GM23338 (cell line): ENCODE data around the gene FBXW12. TPM values are rescaled to one million over a fixed set of nuclear protein-coding genes. Genes with fewer than 3 reads are reported as not detected.
"Not testable (repeated sequence)": the region's sequence is repeated elsewhere in the genome, so short reads cannot be mapped to it uniquely, and the experiment has no call there.

ENCODE experiments used
- ATAC-seq: fragments of 200-7000 bp; cut with Tn5 transposase; 3 replicates; pipeline ENCODE4 v1.9.1; 2020
- DNase-seq: peaks from one replicate; pipeline ENCODE4 v3.0.0-alpha.2; 2015; ENCODE audit warnings: low spot score
- H2AFZ ChIP-seq: fragments of 200-600 bp; sonication (generic); 2 replicates; pipeline ENCODE4 v1.8.0; 2016; ENCODE audit warnings: antibody characterized with exemption, mild to moderate bottlenecking, moderate library complexity
- H3F3A ChIP-seq: fragments of 200-600 bp; sonication (generic); replicated peaks from 2 replicates; pipeline ENCODE4 v1.8.0; 2017; ENCODE audit warnings: antibody characterized with exemption, mixed run types, low read depth
- H3K27ac ChIP-seq: fragments of 200-600 bp; sonication (generic); 2 replicates; pipeline ENCODE4 v1.6.1; 2016; ENCODE audit warnings: low read depth
- H3K27me3 ChIP-seq: fragments of 200-600 bp; sonication (generic); 2 replicates; pipeline ENCODE4 v1.8.0; 2016; ENCODE audit warnings: mild to moderate bottlenecking, mixed run types, moderate library complexity; ENCODE audit not compliant: insufficient read depth
- H3K36me3 ChIP-seq: fragments of 200-600 bp; sonication (generic); 2 replicates; pipeline ENCODE4 v1.8.0; 2016; ENCODE audit warnings: mild to moderate bottlenecking; ENCODE audit not compliant: insufficient read depth
- H3K4me1 ChIP-seq: fragments of 200-600 bp; sonication (generic); 2 replicates; pipeline ENCODE4 v1.8.0; 2016; ENCODE audit warnings: mild to moderate bottlenecking, moderate library complexity; ENCODE audit not compliant: insufficient read depth
- H3K4me2 ChIP-seq: fragments of 200-600 bp; sonication (generic); 2 replicates; pipeline ENCODE4 v1.7.1; 2017; ENCODE audit warnings: mixed run types
- H3K4me3 ChIP-seq: fragments of 200-600 bp; sonication (generic); 2 replicates; pipeline ENCODE4 v1.6.1; 2016; ENCODE audit warnings: mixed run types
- H3K79me2 ChIP-seq: fragments of 200-600 bp; sonication (generic); replicated peaks from 2 replicates; pipeline ENCODE4 v1.8.0; 2017; ENCODE audit warnings: mild to moderate bottlenecking; ENCODE audit not compliant: insufficient read depth
- H3K9me2 ChIP-seq: fragments of 200-600 bp; sonication (generic); 2 replicates; pipeline ENCODE4 v1.8.0; 2017; ENCODE audit not compliant: insufficient read depth
- H4K20me1 ChIP-seq: fragments of 200-600 bp; sonication (generic); replicated peaks from 2 replicates; pipeline ENCODE4 v1.8.0; 2017; ENCODE audit warnings: mild to moderate bottlenecking; ENCODE audit not compliant: insufficient read depth
- H3K27ac Mint-ChIP-seq: 2 replicates; pipeline ENCODE4 v1.8.0; 2020; ENCODE audit warnings: inconsistent platforms, mild to moderate bottlenecking, moderate library complexity, mixed read lengths
- H3K27me3 Mint-ChIP-seq: 3 replicates; pipeline ENCODE4 v1.8.0; 2022; ENCODE audit warnings: low read depth, mild to moderate bottlenecking, moderate library complexity, mixed read lengths, inconsistent platforms; ENCODE audit not compliant: insufficient read depth, poor library complexity
- H3K36me3 Mint-ChIP-seq: 3 replicates; pipeline ENCODE4 v1.8.0; 2021; ENCODE audit warnings: low read depth, mild to moderate bottlenecking, inconsistent platforms, moderate library complexity, mixed read lengths
- H3K4me1 Mint-ChIP-seq: 3 replicates; pipeline ENCODE4 v1.8.0; 2020; ENCODE audit warnings: mild to moderate bottlenecking, inconsistent platforms, mixed read lengths
- H3K4me3 Mint-ChIP-seq: 3 replicates; pipeline ENCODE4 v1.8.0; 2021; ENCODE audit warnings: moderate library complexity, mild to moderate bottlenecking, inconsistent platforms, mixed read lengths
- H3K9me3 Mint-ChIP-seq: 3 replicates; pipeline ENCODE4 v1.8.0; 2020; ENCODE audit warnings: moderate library complexity, mild to moderate bottlenecking, inconsistent platforms, mixed read lengths
- POLR2AphosphoS5 ChIP-seq: IDR thresholded peaks from 2 replicates; pipeline ENCODE4 v1.6.1; 2016; ENCODE audit warnings: antibody characterized with exemption, low read depth
- polyA plus RNA-seq: library from polyadenylated mRNA; unstranded; fragments of >200 nt; fragmentation: Nextera tagmentation; extraction: Ambion mirVana; gene quantifications from 2 replicates; pipeline ENCODE4 v1.2.1, GENCODE V29; 2016
- total RNA-seq: library from RNA; depleted of rRNA; stranded (reverse); fragments of >200 nt; shearing (Covaris generic); gene quantifications from 2 replicates; pipeline ENCODE4 v1.2.3, GENCODE V29; 2014
- TF ChIP-seq, protein P1 (sequence below), 2 experiments: fragments of 200-600 bp in 1 of 2; sonication (generic) in 1 of 2; conservative IDR thresholded peaks; 2 replicates each; pipeline versions ENCODE4 v1.5.1 to v1.6.1; 2016 to 2017; ENCODE audit warnings: antibody characterized with exemption in 2 of 2, low read depth in 2 of 2, mild to moderate bottlenecking in 2 of 2, moderate library complexity in 1 of 2
- TF ChIP-seq, protein P2 (sequence below): fragments of 250-450 bp; sonication (Bioruptor Pico); IDR thresholded peaks from 2 replicates; pipeline ENCODE4 v1.5.0; 2020; ENCODE audit warnings: mild to moderate bottlenecking, moderate library complexity
- TF ChIP-seq, protein P3 (sequence below): IDR thresholded peaks from one replicate; pipeline ENCODE4 v1.6.1; 2018; ENCODE audit warnings: antibody characterized with exemption; ENCODE audit not compliant: unreplicated experiment

FBXW12 gene
- total and polyA plus RNA-seq, 2 experiments from 2014 or later: 0.73 TPM; not detected in 1

GRCh38 chr3:48400824-48401433 lies 28.9 kb downstream of the FBXW12 start:
- Histone ChIP-seq H2AFZ (no peak overlapping the region), H3K4me2 (no peak overlapping the region), H3K4me3 (no peak overlapping the region), H3K27me3 (no peaks in the 10 kb centered on the region), H3K27ac (no peak overlapping the region), H3K4me1 (no peaks in the 10 kb centered on the region), H3K36me3 (peaks cover 3% of the 10 kb centered on the region), H3K79me2 (no peaks in the 10 kb centered on the region), H3F3A (no peaks in the 10 kb centered on the region; the same call in 1 of the 2 replicates), H4K20me1 (no peaks in the 10 kb centered on the region; the same call in 1 of the 2 replicates), H3K9me2 (no peaks in the 10 kb centered on the region)
- peak; percentile 61 for ATAC-seq
- H3K4me3 Mint-ChIP-seq: no peak overlapping the region; the same call in 2 of the 3 replicates
- H3K9me3 Mint-ChIP-seq: no peaks in the 10 kb centered on the region
- H3K27me3 Mint-ChIP-seq: peaks cover 7% of the 10 kb centered on the region
- H3K36me3 Mint-ChIP-seq: peaks cover 55% of the 10 kb centered on the region
- H3K27ac Mint-ChIP-seq: no peak overlapping the region; the same call in 1 of the 2 replicates
- H3K4me1 Mint-ChIP-seq: peaks cover 11% of the 10 kb centered on the region
- peak; percentile 83 for DNase-seq
- TF ChIP-seq, protein P1, sequence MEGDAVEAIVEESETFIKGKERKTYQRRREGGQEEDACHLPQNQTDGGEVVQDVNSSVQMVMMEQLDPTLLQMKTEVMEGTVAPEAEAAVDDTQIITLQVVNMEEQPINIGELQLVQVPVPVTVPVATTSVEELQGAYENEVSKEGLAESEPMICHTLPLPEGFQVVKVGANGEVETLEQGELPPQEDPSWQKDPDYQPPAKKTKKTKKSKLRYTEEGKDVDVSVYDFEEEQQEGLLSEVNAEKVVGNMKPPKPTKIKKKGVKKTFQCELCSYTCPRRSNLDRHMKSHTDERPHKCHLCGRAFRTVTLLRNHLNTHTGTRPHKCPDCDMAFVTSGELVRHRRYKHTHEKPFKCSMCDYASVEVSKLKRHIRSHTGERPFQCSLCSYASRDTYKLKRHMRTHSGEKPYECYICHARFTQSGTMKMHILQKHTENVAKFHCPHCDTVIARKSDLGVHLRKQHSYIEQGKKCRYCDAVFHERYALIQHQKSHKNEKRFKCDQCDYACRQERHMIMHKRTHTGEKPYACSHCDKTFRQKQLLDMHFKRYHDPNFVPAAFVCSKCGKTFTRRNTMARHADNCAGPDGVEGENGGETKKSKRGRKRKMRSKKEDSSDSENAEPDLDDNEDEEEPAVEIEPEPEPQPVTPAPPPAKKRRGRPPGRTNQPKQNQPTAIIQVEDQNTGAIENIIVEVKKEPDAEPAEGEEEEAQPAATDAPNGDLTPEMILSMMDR (conservative IDR thresholded peaks at IDR 0.05; ENCODE audit: low read depth in 2 of 2): peak; percentile 78 to 91
- TF ChIP-seq, protein P2, sequence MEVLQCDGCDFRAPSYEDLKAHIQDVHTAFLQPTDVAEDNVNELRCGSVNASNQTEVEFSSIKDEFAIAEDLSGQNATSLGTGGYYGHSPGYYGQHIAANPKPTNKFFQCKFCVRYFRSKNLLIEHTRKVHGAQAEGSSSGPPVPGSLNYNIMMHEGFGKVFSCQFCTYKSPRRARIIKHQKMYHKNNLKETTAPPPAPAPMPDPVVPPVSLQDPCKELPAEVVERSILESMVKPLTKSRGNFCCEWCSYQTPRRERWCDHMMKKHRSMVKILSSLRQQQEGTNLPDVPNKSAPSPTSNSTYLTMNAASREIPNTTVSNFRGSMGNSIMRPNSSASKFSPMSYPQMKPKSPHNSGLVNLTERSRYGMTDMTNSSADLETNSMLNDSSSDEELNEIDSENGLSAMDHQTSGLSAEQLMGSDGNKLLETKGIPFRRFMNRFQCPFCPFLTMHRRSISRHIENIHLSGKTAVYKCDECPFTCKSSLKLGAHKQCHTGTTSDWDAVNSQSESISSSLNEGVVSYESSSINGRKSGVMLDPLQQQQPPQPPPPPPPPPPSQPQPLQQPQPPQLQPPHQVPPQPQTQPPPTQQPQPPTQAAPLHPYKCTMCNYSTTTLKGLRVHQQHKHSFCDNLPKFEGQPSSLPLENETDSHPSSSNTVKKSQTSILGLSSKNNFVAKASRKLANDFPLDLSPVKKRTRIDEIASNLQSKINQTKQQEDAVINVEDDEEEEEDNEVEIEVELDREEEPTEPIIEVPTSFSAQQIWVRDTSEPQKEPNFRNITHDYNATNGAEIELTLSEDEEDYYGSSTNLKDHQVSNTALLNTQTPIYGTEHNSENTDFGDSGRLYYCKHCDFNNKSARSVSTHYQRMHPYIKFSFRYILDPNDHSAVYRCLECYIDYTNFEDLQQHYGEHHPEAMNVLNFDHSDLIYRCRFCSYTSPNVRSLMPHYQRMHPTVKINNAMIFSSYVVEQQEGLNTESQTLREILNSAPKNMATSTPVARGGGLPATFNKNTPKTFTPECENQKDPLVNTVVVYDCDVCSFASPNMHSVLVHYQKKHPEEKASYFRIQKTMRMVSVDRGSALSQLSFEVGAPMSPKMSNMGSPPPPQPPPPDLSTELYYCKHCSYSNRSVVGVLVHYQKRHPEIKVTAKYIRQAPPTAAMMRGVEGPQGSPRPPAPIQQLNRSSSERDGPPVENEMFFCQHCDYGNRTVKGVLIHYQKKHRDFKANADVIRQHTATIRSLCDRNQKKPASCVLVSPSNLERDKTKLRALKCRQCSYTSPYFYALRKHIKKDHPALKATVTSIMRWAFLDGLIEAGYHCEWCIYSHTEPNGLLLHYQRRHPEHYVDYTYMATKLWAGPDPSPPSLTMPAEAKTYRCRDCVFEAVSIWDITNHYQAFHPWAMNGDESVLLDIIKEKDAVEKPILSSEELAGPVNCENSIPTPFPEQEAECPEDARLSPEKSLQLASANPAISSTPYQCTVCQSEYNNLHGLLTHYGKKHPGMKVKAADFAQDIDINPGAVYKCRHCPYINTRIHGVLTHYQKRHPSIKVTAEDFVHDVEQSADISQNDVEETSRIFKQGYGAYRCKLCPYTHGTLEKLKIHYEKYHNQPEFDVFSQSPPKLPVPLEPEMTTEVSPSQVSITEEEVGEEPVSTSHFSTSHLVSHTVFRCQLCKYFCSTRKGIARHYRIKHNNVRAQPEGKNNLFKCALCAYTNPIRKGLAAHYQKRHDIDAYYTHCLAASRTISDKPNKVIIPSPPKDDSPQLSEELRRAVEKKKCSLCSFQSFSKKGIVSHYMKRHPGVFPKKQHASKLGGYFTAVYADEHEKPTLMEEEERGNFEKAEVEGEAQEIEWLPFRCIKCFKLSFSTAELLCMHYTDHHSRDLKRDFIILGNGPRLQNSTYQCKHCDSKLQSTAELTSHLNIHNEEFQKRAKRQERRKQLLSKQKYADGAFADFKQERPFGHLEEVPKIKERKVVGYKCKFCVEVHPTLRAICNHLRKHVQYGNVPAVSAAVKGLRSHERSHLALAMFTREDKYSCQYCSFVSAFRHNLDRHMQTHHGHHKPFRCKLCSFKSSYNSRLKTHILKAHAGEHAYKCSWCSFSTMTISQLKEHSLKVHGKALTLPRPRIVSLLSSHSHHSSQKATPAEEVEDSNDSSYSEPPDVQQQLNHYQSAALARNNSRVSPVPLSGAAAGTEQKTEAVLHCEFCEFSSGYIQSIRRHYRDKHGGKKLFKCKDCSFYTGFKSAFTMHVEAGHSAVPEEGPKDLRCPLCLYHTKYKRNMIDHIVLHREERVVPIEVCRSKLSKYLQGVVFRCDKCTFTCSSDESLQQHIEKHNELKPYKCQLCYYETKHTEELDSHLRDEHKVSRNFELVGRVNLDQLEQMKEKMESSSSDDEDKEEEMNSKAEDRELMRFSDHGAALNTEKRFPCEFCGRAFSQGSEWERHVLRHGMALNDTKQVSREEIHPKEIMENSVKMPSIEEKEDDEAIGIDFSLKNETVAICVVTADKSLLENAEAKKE: peak; percentile 38; the same call in 1 of the 2 replicates
- no peak for TF ChIP-seq POLR2AphosphoS5
- TF ChIP-seq, protein P3, sequence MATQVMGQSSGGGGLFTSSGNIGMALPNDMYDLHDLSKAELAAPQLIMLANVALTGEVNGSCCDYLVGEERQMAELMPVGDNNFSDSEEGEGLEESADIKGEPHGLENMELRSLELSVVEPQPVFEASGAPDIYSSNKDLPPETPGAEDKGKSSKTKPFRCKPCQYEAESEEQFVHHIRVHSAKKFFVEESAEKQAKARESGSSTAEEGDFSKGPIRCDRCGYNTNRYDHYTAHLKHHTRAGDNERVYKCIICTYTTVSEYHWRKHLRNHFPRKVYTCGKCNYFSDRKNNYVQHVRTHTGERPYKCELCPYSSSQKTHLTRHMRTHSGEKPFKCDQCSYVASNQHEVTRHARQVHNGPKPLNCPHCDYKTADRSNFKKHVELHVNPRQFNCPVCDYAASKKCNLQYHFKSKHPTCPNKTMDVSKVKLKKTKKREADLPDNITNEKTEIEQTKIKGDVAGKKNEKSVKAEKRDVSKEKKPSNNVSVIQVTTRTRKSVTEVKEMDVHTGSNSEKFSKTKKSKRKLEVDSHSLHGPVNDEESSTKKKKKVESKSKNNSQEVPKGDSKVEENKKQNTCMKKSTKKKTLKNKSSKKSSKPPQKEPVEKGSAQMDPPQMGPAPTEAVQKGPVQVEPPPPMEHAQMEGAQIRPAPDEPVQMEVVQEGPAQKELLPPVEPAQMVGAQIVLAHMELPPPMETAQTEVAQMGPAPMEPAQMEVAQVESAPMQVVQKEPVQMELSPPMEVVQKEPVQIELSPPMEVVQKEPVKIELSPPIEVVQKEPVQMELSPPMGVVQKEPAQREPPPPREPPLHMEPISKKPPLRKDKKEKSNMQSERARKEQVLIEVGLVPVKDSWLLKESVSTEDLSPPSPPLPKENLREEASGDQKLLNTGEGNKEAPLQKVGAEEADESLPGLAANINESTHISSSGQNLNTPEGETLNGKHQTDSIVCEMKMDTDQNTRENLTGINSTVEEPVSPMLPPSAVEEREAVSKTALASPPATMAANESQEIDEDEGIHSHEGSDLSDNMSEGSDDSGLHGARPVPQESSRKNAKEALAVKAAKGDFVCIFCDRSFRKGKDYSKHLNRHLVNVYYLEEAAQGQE: no peak

- not testable (repeated sequence) for H3F3A ChIP-seq, H3K4me3 Mint-ChIP-seq, H3K79me2 ChIP-seq, H3K9me3 Mint-ChIP-seq, H2AFZ ChIP-seq, H3K27me3 Mint-ChIP-seq, ATAC-seq, H3K4me2 ChIP-seq, DNase-seq, H3K27me3 ChIP-seq, H4K20me1 ChIP-seq, H3K27ac Mint-ChIP-seq, H3K4me1 ChIP-seq, H3K36me3 ChIP-seq, H3K9me2 ChIP-seq, H3K4me3 ChIP-seq, H3K27ac ChIP-seq
- peaks cover 11% of the 10 kb centered on the region for H3K4me1 Mint-ChIP-seq
- H3K36me3 Mint-ChIP-seq: peaks cover 60% of the 10 kb centered on the region
Observed at GRCh38 chr3:48401434-48401901, 29.4 kb downstream of the FBXW12 start.
